Subcutaneous adipose tissue (tissue), 4 donors: Measurements from ENCODE around the gene TBL1Y. TPM values are rescaled to one million over a fixed set of nuclear protein-coding genes. Genes with fewer than 3 reads are reported as not detected.

Experiments used
- CTCF ChIP-seq: fragments of 450-650 bp; IDR thresholded peaks from one replicate; pipeline ENCODE4 v1.5.1; 2016; ENCODE audit warnings: low read depth, mild to moderate bottlenecking, control low read depth, antibody characterized with exemption, moderate library complexity
- total RNA-seq, 4 donors: library from RNA; depleted of rRNA; stranded (reverse); fragments of >200 nt; gene quantifications; one replicate each; pipeline ENCODE4 v1.1.0, GENCODE V29; 2016

TBL1Y gene
- total RNA-seq, 4 donors from 2014 or later, result 3.7 to 9.4 TPM; not detected in 2

GRCh38 chrY:6913362-6913761 lies 2.9 kb downstream of the TBL1Y start:
- no peak for TF ChIP-seq CTCF

GRCh38 chrY:6921061-6921460 lies 10.6 kb downstream of the TBL1Y start:
- no peak for TF ChIP-seq CTCF

GRCh38 chrY:6928265-6928664 lies 17.8 kb downstream of the TBL1Y start:
- TF ChIP-seq CTCF, result no peak

GRCh38 chrY:6929237-6929636 lies 18.7 kb downstream of the TBL1Y start:
- TF ChIP-seq CTCF, result no peak

GRCh38 chrY:6931779-6932396 lies 21.4 kb downstream of the TBL1Y start:
- TF ChIP-seq CTCF, result no peak

GRCh38 chrY:6935497-6935896 lies 25.0 kb downstream of the TBL1Y start:
- no peak for TF ChIP-seq CTCF

GRCh38 chrY:6947695-6948094 lies 37.2 kb downstream of the TBL1Y start:
- no peak for TF ChIP-seq CTCF
